PC-3 (cell line): ENCODE results near the gene PSRC1.

Experiments used
- CTCF ChIP-seq: fragments of 300-600 bp; sonication (generic); conservative IDR thresholded peaks from 2 replicates; pipeline ENCODE4 v1.5.1; 2017; ENCODE audit warnings: antibody characterized with exemption, low read depth, mild to moderate bottlenecking, low read length
- EZH2 ChIP-seq: fragments of 300-600 bp; sonication (generic); IDR thresholded peaks from one replicate; pipeline ENCODE4 v1.6.1; 2017; ENCODE audit warnings: antibody characterized with exemption, mild to moderate bottlenecking, low read length; ENCODE audit not compliant: unreplicated experiment

GRCh38 chr1:109265741-109266330, 17.1 kb downstream of the PSRC1 start:
- TF ChIP-seq CTCF (no peak), EZH2 (no peak)
